Caco-2 (cell line): ENCODE data around the gene TESK2. TPM values are rescaled to one million over a fixed set of nuclear protein-coding genes. Genes with fewer than 3 reads are reported as not detected.
"Not testable (repeated sequence)": the region's sequence is repeated elsewhere in the genome, so short reads cannot be mapped to it uniquely, and the experiment has no call there.

ENCODE experiments used
- BruUV-seq: library from RNA; stranded (reverse); fragments of 400-500 nt; replicated peaks from 2 replicates; lab custom pipeline; 2021; lab: Mats Ljungman, UMichigan
- CTCF ChIA-PET: fragments of 300-600 bp; sonication (Branson Sonifier 250); formaldehyde crosslinking; loops from one replicate; lab custom pipeline; 2022; ENCODE audit warnings: antibody characterized with exemption; lab: Charles Lee
- POLR2A ChIA-PET: fragments of 300-600 bp; sonication (Branson Sonifier 250); formaldehyde crosslinking; loops from one replicate; lab custom pipeline; 2022; ENCODE audit warnings: antibody characterized with exemption; lab: Charles Lee
- DNase-seq, 2 experiments: peaks; one replicate each; pipeline versions ENCODE4 v3.0.0 to v3.0.0-alpha.2; 2020 to 2022
- H3K27me3 ChIP-seq: replicated peaks from 2 replicates; pipeline ENCODE4 v1.6.0; 2011; ENCODE audit warnings: low read length; ENCODE audit not compliant: control insufficient read depth, insufficient read depth
- H3K36me3 ChIP-seq: 2 replicates; pipeline ENCODE4 v1.5.1; 2011; ENCODE audit warnings: low read length; ENCODE audit not compliant: control insufficient read depth, insufficient read depth
- H3K4me1 ChIP-seq: fragments of 250-450 bp; sonication (Bioruptor Pico); 2 replicates; pipeline ENCODE4 v1.5.1; 2020; ENCODE audit warnings: mild to moderate bottlenecking
- H3K4me3 ChIP-seq: 2 replicates; pipeline ENCODE4 v1.5.1; 2011; ENCODE audit warnings: low read depth, mild to moderate bottlenecking, control low read depth, low read length
- H3K9me3 ChIP-seq: fragments of 250-450 bp; sonication (Bioruptor Pico); 2 replicates; pipeline ENCODE4 v1.5.1; 2020; ENCODE audit warnings: mild to moderate bottlenecking, moderate library complexity
- H3K27ac Mint-ChIP-seq: one replicate; pipeline ENCODE4 v1.8.0; 2022; ENCODE audit warnings: mixed read lengths; ENCODE audit not compliant: unreplicated experiment
- H3K27me3 Mint-ChIP-seq: one replicate; pipeline ENCODE4 v1.8.0; 2022; ENCODE audit warnings: mixed read lengths; ENCODE audit not compliant: insufficient read depth, unreplicated experiment
- H3K36me3 Mint-ChIP-seq: one replicate; pipeline ENCODE4 v1.8.0; 2022; ENCODE audit warnings: mild to moderate bottlenecking, mixed read lengths; ENCODE audit not compliant: insufficient read depth, unreplicated experiment
- H3K4me1 Mint-ChIP-seq: one replicate; pipeline ENCODE4 v1.8.0; 2022; ENCODE audit warnings: low read depth, mixed read lengths; ENCODE audit not compliant: unreplicated experiment
- H3K4me3 Mint-ChIP-seq: one replicate; pipeline ENCODE4 v1.8.0; 2022; ENCODE audit warnings: mild to moderate bottlenecking, moderate library complexity, mixed read lengths; ENCODE audit not compliant: unreplicated experiment
- H3K9me3 Mint-ChIP-seq: one replicate; pipeline ENCODE4 v1.8.0; 2022; ENCODE audit warnings: mixed read lengths; ENCODE audit not compliant: unreplicated experiment
- intact Hi-C: fragments of 100-400 bp; cut with micrococcal nuclease; formaldehyde crosslinking; loops from one replicate; pipeline ENCODE4 v1.10.0; 2022; ENCODE audit not compliant: unreplicated experiment
- total RNA-seq: library from RNA; stranded (reverse); gene quantifications from 2 replicates; pipeline ENCODE4 v1.2.3, GENCODE V29; 2022
- TF ChIP-seq, protein P1 (sequence below), 2 experiments: fragments of 200-600 bp in 1 of 2; IDR thresholded peaks; 1 replicate in 1 of 2; 2 replicates in 1 of 2; pipeline versions ENCODE4 v1.5.1 to v1.8.0; 2011 to 2022; ENCODE audit warnings: antibody characterized with exemption in 1 of 2, control low read depth in 1 of 2, inconsistent platforms in 1 of 2, low read depth in 1 of 2, low read length in 1 of 2, mild to moderate bottlenecking in 1 of 2, moderate library complexity in 1 of 2; ENCODE audit not compliant: insufficient read depth in 1 of 2, severe bottlenecking in 1 of 2, unreplicated experiment in 1 of 2

Gene TESK2
- total RNA-seq, 1 experiment from 2014 or later, result 14.7 TPM

DNA sequence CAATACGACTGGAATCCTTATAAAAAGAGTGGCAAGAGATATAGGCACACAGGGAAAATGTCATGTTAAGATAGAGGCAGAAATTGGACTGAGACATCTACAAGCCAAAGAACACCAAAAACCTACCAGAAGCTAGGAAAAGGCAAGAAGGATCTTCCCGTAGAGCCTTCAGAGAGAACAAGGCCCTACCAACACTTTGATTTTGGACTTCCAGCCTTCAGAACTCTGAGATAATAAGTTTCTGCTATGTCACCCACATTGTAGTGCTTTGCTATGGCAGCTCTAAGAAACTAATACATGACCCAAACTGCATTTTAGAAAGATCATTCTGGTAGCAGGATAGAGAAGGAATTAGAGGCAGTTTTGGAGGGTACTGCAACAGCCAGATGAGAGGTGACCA, 126.7 kb downstream of the TESK2 start:
- BruUV-seq, result no TSS peak
- no peak for DNase-seq

DNA sequence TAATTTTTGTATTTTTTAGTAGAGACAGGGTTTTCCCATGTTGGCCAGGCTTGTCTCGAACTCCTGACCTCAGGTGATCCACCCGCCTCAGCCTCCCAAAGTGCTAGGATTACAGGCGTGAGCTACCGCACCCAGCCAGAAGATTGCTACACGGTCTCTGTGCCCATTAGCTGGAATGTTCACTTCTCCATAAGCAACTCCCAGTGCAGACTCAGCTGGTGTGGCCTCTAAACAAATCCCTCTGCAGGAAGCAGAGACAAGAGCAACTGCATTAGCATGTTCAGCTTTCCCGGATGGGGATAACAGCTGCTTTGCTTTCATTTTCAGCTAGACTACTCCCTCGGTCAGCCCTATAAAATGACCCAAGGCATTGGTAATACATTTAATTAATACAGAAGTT, 130.0 kb downstream of the TESK2 start:
- intact Hi-C loops, result loop anchor here (1.0 to 5.0 kb wide), 2 partner anchors 36 to 130 kb away; partner anchors contain the start of gene TESK2
- ChIA-PET CTCF (interaction anchor here (1.5 to 1.6 kb wide), 2 partner anchors 130 to 134 kb away, joined by 3 to 9 read pairs; partner anchors contain the start of gene TESK2), POLR2A (interaction anchor here (1.1 kb wide), 1 partner anchor 130 kb away, joined by 5 read pairs; the partner anchor contains the start of gene TESK2)
- not testable (repeated sequence) for H3K36me3 Mint-ChIP-seq, H3K9me3 Mint-ChIP-seq, H3K9me3 ChIP-seq, H3K27me3 ChIP-seq, H3K4me1 ChIP-seq, H3K27me3 Mint-ChIP-seq, H3K4me3 ChIP-seq, H3K36me3 ChIP-seq, DNase-seq, H3K27ac Mint-ChIP-seq, BruUV-seq, H3K4me3 Mint-ChIP-seq
- peaks cover 12% of the 10 kb centered on the region for H3K4me1 Mint-ChIP-seq

More for the DNA sequence above, 126.7 kb downstream of the TESK2 start:
- Histone ChIP-seq H3K36me3 (no peaks in the 10 kb centered on the region), H3K27me3 (no peaks in the 10 kb centered on the region), H3K4me3 (no peak overlapping the region), H3K9me3 (no peaks in the 10 kb centered on the region), H3K4me1 (no peaks in the 10 kb centered on the region)
- Mint-ChIP-seq H3K9me3 (no peaks in the 10 kb centered on the region), H3K36me3 (no peaks in the 10 kb centered on the region), H3K27ac (no peak overlapping the region), H3K27me3 (no peaks in the 10 kb centered on the region), H3K4me1 (peaks cover 6% of the 10 kb centered on the region), H3K4me3 (no peak overlapping the region)
- ChIA-PET CTCF (interaction anchor here (1.2 kb wide), 1 partner anchor 127 kb away, joined by 7 read pairs; the partner anchor contains the start of gene TESK2), POLR2A (no interaction called here)
- TF ChIP-seq, protein P1, sequence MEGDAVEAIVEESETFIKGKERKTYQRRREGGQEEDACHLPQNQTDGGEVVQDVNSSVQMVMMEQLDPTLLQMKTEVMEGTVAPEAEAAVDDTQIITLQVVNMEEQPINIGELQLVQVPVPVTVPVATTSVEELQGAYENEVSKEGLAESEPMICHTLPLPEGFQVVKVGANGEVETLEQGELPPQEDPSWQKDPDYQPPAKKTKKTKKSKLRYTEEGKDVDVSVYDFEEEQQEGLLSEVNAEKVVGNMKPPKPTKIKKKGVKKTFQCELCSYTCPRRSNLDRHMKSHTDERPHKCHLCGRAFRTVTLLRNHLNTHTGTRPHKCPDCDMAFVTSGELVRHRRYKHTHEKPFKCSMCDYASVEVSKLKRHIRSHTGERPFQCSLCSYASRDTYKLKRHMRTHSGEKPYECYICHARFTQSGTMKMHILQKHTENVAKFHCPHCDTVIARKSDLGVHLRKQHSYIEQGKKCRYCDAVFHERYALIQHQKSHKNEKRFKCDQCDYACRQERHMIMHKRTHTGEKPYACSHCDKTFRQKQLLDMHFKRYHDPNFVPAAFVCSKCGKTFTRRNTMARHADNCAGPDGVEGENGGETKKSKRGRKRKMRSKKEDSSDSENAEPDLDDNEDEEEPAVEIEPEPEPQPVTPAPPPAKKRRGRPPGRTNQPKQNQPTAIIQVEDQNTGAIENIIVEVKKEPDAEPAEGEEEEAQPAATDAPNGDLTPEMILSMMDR (IDR thresholded peaks at IDR 0.05; ENCODE audit: insufficient read depth in 1 of 2, low read depth in 1 of 2, low read length in 1 of 2, severe bottlenecking in 1 of 2, unreplicated experiment in 1 of 2), result no peak
- intact Hi-C loops, result loop anchor here (5.0 kb wide), 1 partner anchor 33 kb away; no protein-coding TSS in a partner anchor

DNA sequence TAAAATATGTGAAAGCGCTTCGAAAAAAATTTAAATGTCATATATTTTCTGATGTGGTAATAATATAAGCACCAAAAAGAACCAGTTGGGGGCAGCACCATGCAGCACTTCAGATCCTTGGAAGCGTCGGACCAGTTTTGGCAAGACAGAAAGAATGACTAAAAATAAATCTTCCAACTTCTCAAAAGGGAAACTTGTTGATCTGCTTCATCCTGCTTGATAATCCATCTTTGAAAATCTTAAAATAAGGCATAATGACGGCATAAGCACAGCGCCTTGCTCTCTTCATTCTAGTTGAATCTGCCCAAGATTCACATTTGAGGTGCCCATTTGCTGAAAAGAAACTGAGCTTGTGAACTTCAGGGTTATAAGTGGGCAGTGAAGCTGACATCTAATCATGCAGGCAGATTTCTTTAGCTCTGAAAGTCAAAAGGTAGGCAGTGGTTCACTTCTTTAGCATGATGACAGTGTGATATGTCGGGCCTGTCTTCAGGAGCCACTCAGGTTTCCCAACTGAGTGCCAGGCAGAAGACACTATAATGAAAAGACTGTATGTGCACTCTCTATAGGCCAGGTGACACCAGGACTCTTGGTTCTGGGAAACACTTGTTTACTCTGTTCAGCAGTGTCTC, 131.0 kb downstream of the TESK2 start:
- TF ChIP-seq, protein P1 (IDR thresholded peaks at IDR 0.05; ENCODE audit: insufficient read depth in 1 of 2, low read depth in 1 of 2, low read length in 1 of 2, severe bottlenecking in 1 of 2, unreplicated experiment in 1 of 2), result peak; percentile 39 to 40
- H3K27ac Mint-ChIP-seq, result no peak overlapping the region
- H3K4me3 Mint-ChIP-seq, result no peak overlapping the region
- Histone ChIP-seq H3K4me3 (no peak overlapping the region), H3K4me1 (no peaks in the 10 kb centered on the region), H3K27me3 (no peaks in the 10 kb centered on the region), H3K36me3 (no peaks in the 10 kb centered on the region), H3K9me3 (no peaks in the 10 kb centered on the region)
- intact Hi-C loops, result loop anchor here (1.0 to 5.0 kb wide), 2 partner anchors 37 to 131 kb away; partner anchors contain the start of gene TESK2
- peak in 1 of 2 experiments; percentile 53 for DNase-seq
- no peaks in the 10 kb centered on the region for H3K9me3 Mint-ChIP-seq
- POLR2A ChIA-PET, result interaction anchor here (0.7 to 1.1 kb wide), 2 partner anchors 70 to 131 kb away, joined by 3 to 5 read pairs; partner anchors contain the start of gene TESK2
- no peaks in the 10 kb centered on the region for H3K27me3 Mint-ChIP-seq
- no peaks in the 10 kb centered on the region for H3K36me3 Mint-ChIP-seq
- CTCF ChIA-PET, result interaction anchor here (1.5 to 1.6 kb wide), 3 partner anchors 131 to 135 kb away, joined by 3 to 13 read pairs (median 9); partner anchors contain the start of gene TESK2
- peaks cover 20% of the 10 kb centered on the region for H3K4me1 Mint-ChIP-seq
- no TSS peak for BruUV-seq
